ENCODE results near the gene COX6B2.

The COX6B2 gene

DNA sequence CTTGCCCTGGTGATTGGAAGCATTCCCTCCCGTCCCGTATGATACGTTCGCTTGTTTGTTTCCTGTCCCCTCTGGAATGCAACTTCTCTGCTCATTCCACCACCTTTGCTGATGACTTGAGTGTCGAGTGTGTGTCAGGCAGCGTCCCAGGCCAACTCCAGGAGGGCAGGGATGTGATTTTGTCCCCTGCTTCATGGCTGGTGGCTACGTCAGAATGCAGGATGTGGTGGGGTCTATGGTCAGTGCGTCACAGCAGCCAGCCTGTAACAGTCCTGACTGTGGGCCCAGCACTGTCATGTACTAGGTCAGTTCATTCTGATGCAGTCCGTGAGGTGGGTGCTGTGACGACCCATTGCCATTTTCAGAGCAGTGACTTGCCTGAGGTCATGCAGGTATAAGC is 54.5 kb downstream of the COX6B2 start:
- no peak; the same call in 1 of the 2 replicates for TF ChIP-seq POLR2A (IDR thresholded peaks at IDR 0.05; ENCODE audit: low read depth, low read length)
- no peak for DNase-seq (ENCODE audit: insufficient read length, low spot score)
- no peak for FAIRE-seq
